T1000 (cell line): ENCODE measurements around the gene PDCD1LG2.
"Not testable (repeated sequence)": the region's sequence is repeated elsewhere in the genome, so short reads cannot be mapped to it uniquely, and the experiment has no call there.

Source experiments
- DNase-seq: peaks from one replicate; lab custom pipeline; 2025; ENCODE audit warnings: mixed read lengths; lab: John Stamatoyannopoulos, UW

The PDCD1LG2 gene

DNA sequence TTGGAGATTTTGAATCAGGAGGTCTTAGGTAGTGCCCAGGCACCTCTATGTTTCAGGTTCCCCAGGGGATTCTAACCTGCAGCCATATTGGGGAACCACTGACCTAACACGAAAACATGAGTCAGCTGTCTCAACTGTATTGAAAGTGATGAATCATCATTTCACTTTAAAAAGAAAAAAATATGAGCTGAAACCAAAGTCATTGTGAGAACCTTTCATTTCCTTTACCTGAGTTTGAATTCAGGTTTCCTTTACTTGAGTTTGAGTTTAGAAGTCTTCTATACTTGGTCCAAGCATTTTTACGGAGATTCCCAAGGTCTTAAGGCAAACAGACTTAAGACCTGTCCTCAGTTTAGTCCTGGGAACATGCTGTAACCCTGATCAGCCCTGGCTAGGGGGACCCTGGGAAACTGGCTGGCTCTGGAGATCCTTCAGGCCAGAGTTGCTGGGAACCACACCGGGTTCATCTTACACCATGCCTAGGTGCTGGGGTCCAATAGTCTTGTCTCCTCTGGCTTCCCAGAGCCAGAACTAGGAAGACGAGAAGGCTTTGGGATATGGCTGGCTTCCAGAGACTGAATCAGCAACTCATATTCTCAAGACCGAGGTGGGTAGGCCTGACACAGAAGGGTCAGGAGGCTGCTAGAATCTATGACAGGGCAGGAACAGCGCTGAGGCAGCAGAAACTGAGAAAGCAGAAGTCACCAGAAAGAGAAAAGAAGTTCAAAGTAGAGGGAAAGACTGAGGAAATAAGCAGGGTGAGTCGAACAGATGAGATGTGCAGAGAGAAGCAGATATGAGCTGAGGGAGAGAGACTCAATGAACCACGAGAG lies 16.4 kb upstream of the PDCD1LG2 start:
- no peak for DNase-seq

DNA sequence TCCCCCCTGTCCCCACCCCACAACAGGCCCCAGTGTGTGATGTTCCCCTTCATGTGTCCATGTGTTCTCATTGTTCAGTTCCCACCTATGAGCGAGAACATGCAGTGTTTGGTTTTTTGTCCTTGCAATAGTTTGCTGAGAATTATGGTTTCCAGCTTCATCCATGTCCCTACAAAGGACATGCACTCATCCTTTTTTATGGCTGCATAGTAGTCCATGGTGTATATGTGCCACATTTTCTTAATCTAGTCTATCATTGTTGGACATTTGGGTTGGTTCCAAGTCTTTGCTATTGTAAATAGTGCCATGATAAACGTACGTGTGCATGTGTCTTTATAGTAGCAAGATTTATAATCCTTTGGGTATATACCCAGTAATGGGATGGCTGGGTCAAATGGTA lies 15.6 kb upstream of the PDCD1LG2 start:
- DNase-seq, result not testable (repeated sequence)

DNA sequence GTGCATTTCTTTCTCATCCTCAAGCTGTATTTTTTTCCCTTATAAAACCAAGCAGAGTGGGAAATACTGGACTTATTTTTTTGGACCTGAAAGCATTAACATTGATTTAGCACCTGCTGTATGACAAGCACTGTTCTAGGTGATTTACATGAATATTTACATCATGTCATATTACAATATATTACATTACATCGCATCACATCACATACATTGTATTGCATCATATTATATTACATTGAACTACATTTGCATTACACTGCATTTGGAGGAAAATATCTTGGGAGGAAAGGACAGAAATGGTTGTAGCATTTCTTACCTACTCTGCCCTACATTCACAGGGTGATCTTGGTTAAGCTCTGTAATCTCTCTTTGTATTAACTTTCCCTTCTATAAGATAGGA lies 11.2 kb upstream of the PDCD1LG2 start:
- DNase-seq, result no peak

DNA sequence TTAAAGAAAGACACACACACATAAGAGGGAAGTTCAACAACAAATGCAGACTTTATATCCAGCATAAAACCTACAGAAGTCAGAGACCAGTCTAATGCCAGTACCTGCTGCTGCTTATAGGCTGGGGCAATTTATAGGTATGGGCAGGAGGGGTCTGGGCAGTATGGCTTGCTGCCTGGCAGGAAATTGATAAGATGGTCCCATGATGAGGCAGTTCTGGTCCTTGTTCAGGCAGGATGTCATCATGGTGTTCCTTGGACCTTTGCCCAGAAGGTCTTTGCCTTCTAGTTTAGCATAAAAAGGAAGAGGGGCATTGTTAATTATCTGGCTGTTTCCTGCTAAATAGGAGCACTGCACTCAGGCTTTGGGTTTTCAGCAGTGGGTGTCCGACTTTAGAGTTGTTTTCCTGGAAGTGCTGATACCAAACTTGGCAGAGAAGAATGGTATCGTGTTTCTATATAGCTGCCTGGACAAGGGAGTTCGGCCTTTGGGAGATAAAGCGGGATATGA lies 10.4 kb upstream of the PDCD1LG2 start:
- DNase-seq, result no peak

DNA sequence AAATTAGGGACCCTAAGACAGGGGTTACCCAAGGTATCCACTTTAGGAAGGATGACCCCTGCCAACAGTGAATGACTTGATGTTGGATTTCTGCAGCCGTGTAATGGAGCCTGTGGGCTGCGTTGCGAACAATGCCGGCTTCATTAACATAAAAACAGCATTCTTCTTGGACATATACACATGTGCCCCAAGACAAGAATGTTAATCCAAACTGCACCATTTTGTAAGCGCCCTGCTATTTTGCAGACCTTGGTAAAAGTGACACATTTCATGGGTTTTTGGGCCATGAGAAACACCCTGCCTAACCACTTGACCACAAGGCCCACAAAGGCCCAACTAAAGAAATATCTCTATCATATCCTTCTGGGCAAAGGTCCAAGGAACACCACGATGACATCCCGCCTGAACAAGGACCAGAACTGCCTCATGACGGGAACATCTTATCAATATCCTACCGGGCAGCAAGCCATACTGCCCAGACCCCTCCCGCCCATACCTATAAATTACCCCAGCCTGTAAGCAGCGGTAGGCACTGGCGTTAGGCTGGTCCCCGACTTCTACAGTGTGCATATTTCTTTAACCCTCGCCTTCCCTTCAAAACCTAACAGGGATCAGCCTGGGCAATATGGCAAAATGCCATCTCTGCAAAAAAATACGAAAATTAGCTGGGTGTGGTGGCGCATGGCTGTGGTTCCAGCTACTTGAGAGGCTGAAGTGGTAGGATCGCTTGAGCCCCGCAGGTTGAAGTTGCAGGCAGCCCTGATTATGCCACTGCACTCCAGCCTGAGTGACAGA lies 9.7 kb upstream of the PDCD1LG2 start:
- no peak for DNase-seq

DNA sequence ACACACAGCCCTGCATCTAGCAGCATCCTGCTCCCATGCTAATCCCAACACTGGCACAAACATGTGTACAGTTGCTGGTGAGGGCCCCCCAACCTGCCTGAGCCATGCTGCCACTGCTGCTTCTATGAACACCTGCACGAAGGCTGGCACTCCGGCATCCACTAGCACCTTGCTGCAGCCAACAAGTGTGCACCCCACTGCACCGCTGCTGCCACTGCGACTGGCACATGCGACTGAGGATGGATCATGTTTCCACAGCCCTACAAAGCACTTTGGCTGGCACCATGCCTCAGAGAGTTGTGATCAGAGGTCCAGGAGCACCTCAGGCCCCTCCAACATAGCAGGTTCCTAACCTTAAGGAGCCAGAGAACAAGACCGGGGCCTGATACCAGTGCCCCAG lies 7.8 kb upstream of the PDCD1LG2 start:
- DNase-seq, result no peak

DNA sequence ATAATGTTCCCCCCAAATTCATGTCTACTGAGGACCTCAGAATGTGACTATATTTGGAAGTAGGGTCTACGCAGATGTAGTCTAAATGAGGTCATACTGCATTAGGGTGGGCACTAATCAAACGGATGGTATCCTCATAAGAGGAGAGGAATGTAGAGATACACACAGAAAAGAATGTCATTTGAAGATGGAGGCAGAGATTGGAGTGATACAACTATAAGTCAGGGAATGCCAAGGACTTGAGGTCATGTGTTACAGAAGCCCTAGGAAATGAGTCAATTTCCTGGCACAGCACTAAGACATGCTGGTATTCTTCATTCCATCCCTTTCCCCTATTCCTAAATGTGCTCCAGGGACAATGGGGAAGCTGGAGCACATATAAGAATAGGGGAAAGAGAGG lies 758 bp upstream of the PDCD1LG2 start:
- no peak for DNase-seq

DNA sequence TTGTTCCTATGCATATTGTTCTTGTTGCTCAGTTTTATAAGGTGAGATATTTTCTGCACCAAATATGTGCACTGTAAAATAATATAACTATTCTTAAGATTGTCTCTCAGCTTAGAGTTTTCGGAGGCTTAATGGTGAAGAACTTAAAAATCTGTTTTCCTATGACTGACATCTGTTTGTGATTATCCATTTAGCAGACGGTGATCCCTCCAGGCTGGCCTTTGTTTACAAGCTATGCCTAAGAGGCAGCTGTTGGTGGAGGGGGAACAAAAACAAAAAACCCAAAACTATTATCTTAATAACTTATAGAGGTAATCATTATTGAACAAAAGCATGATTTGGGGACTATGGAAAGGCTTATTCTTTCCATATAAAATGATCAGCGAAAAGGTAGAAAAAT lies 658 bp downstream of the PDCD1LG2 start:
- DNase-seq, result no peak

DNA sequence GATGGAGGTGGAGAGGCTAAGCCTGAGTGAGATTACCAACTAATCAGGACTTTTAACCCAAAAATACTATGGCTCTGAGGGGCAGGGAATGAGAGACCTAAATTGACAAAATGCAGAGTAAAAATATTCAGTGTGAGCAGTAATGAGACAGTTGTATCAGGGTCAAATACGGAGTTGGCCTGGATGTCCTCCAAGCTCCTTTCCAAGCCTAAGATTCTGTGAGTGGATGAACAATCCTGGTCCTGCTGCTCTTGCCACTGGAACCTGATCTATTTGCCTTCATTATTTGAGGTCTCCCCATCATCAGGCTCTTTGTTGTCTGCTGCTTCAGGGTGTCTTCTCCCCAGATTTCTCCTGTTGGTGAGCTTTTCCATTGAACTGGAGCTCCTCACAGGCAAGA lies 1.1 kb downstream of the PDCD1LG2 start:
- DNase-seq, result no peak

DNA sequence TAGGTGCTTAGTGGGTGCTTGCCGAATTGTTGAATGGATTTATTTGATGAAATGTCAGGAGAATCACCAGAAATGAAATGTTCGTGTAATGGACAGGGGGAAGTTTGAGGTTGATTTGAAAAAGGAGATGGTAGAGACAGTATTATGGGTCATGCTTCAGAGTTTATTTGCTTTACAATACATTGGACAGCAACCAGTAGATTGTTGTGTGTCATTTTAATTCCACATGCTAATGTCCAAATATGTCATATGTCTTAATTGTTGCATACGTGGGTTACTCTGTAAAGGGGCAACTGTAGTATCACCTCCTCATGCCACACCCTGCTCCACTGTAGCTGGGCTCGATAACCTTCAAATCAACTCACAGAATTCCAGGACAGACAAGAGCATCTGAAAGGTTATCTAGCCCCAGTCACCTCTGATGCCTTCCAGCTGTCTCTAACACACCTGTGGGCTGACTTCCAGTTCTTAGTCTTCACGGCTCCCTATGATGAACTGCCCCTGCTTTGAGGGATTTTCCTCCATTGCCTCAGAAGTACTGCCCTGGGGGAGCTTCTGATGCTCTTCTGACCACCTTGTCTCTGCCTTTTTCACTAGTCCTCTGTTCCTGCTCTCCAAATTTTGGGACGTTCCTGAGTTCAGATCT lies 1.7 kb downstream of the PDCD1LG2 start:
- DNase-seq, result no peak

DNA sequence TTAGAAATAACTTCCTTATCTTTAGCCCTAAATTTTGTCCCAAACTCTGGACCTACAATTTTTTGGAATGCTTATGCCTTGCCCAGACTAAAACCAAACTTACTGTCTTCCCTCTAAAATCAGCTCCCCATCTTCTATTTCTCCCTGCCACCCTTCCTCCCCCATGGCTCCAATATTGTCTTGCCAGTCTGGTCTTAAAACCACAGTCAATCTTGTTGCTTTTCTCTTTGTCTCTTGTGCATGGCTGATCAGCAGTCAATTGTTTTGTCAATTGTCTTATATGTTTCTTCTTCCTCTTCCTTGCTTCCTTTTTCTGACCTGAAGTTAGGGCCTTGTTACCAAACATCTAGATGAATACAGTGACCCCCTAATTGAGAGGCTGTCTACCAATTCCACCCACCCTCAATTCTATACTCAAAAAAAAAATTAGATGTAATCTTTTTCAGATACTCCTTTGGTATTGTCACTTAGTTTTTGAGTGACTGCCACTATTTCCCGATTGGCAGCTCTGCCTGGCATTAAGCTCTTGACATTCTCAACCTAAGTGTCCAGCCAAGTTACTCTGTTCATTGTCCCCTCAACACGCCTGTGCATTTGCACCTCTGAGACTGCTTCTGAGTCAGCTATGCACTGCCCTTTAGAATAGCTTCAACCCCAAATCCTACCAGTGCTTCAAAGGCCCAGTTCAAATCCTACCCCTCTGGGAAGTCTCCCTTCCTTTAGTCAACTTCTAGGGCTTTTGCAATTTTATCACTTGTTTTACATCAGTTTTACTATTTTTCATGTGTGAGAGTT lies 2.5 kb downstream of the PDCD1LG2 start:
- DNase-seq, result no peak

DNA sequence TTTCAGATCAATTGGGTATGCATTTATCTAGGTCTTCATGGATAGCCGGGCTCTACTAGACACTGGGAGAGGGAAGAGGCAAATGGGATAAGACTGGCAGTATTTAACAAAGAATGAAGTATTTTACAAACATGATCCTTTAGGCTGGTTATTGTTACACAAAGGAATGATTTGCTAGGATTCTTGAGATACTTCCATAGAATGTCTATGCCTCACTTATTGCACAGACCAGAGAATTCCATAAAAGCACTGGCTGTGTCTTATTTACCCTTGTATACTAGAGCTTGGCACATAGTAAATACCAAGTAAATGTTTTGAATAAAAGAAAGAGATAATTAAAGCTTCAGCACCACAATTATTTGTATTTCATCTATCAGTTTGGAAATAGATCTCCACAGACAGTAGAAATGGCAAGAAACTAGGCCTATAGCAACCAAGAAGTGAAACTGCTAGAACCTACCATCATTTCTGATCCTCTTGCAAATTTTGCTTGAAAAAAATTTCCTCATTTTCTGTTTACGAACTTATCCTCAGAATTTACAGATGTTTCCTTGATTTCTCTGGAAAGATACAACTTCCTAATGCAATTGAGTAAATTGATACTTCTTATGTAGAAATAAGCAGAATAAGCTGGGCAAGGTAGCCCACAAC lies 3.8 kb downstream of the PDCD1LG2 start:
- no peak for DNase-seq

DNA sequence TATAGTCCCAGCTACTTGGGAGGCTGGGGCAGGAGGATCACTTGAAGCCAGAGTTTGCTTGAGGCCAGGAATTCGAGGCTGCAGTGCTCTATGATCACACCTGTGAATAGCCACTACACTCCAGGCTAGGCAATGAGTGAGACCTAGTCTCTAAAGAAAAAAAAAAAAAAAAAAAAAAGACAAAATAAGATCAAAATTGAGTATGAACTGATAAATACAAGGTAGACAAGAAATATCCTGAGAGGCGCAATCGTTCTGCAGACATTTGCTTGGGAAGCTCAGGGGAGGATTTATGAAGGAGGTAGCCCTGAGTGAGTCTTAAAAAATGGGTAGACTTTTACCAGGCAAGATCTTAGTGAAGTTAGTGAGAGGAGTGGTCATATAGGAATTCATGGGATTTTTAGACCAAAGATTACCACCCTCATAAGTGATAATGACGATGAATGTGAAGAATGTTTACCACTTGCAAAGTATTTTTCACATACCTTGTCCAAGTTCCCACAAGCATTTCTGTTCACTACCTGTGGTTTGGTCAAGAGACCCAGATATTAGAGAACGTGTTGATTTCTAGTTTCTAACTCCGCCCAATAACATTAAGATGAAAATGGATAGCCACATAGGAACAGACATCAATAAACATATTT lies 4.4 kb downstream of the PDCD1LG2 start:
- DNase-seq, result no peak

DNA sequence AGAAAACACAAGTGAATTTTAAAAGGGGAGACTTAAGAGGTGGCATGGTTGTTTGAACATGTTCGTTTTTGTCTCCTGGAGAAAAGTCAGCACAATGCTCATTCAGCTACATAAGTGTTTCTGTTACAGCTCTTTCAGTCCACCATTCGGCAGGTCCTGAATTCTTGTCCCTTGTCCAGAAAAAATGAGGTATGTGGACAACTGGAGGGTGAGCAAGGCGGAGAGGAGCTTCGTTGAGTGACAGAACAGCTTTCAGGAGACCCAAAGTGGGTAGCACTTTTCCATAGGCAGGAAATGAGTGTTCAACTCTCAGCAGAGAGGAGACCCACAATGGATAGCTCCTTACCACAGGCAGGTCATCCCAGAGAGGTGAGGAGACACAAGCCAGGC lies 4.9 kb downstream of the PDCD1LG2 start:
- no peak for DNase-seq

DNA sequence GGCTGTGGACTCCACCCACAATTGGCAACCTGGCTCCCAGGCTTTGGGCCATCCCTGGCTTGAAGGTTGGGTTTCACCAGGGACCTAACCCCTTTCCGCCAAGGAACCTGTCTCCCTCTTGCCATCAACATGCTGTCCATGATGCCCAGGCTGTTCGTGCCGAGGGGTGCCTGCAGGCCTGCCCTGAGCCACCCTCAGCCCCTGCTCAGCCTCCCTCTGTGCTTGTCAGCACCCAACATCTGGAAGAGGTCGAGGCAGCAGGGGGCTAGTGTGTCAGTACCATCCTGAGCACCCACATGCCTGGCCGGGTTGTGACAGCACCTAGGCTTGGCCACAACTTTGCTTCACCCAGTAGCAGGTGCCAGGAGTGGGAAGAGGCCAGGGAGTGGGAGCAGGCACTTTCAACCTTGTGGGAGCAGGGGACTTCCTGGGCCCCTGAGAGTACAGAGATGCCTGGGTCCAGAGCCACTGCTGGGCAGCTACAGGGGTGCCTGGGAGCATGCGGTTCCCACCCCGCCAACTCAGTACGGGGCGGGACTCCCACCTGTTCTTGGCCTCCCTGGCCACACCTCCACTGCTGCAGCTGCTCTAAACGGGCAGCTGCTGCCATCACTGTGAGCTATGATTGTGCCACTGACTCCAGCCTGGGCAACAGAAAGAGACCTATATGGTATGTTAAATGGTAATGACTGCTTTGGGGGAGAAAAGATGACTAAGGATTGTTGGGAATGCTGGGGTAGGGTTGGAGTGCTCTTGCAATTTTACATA lies 6.3 kb downstream of the PDCD1LG2 start:
- DNase-seq, result no peak

DNA sequence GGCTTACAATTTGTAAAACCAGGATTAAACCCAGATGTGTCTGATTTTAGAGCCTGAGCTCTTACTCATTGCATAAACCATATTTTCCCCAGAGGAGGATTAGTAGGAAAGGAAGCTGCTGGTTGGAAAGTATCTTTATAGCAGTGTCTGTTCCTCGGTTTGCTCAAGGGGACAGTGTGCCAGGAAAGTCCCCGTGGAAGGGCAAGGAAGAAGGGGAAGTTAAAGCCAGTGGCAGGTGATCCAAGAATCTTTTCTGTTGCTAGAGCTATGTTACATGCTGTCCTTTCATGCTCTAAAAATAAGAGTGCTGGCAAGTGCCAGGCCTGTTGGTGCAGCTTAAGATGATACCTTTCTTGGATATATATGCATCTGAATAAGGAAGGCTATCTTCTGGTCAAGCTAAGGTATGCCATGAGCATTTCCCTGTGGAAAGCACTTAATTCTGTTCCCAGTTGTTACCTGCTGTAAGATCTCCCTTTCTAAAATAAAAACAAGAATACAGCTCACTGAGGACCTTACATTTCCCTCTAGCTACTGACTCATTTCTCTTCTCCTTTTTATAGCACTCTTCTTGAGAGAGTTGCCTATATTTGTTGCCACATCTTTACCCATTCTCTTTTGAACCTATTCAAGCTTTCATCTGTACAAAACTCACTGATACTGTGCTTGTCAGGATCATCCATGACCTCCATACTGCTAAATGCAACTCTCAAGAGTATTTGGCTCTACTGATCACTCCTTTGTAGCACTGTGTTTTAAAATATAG lies 8.0 kb downstream of the PDCD1LG2 start:
- DNase-seq, result no peak

DNA sequence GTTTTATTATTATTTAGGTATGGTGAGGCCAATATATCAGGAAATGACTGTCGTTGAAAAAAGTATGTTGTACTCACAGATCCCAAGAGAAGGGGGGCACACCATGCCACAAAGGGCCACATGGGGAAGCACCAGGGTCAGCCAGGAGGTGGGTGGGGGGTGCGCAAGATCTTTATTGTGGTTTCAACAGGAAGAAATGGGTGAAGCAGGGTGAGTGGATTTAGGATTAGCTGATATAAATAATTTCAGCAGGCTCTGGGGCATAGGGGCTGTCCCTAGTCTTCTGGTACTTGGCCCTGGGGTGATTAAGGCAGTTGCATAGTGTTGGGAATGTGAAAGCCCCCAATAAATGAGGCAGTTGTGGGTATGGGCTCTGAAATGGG lies 8.6 kb downstream of the PDCD1LG2 start:
- DNase-seq, result no peak

DNA sequence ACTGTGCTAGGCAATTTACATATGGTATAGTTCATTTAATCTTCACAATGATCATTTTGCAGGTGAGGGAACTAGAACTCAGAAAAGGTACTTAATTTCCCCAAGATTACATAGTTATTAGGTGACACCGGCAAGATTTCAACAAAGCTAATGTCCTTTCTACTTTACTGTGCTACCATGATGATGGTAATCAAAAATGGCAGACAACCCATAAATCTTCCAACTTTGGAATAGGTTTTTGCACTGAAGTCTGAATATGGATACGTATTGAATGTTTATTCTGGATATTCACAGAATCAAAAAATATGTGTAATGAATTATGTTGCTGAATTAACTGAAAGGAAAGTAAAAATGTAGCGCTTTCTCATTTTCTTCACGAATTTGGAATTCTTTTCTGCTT lies 13.8 kb downstream of the PDCD1LG2 start:
- DNase-seq, result no peak

DNA sequence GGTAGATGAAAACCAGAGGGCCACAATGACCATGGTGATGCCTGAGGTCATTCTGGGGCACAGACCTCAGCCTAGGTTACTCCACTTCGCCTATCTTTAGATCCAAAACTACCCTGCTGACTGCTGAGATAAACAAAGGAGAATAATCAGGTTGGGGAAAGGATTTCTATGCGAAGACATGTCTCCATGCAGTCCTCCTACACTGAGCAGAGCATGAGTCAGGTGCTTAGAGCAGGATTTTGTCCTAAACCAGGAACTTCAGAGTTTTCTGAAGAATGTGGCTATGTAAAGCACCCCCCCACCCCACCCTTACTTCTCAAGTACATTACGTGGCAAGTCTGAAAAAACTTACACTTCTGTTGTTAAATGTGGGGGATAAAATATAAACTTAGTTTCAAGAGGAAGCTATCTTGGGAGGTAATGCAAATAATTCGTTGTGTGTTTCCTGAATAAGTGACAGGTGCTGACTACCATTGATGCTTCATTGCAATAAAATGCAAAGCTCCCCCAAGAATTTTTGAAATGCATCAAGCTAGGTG lies 19.4 kb downstream of the PDCD1LG2 start:
- no peak for DNase-seq
